ENCODE measurements around the gene TMEM270. TPM values are rescaled to one million over a fixed set of nuclear protein-coding genes. Genes with fewer than 3 reads are reported as not detected.
"Not testable (repeated sequence)": the region's sequence is repeated elsewhere in the genome, so short reads cannot be mapped to it uniquely, and the experiment has no call there.

The TMEM270 gene
- total RNA-seq, 2 donors from 2014 or later, result not detected

- H3K27ac Mint-ChIP-seq, result no peak overlapping the region
- peak overlapping the region; percentile 73 for H3K4me3 Mint-ChIP-seq
- no peaks in the 10 kb centered on the region for H3K36me3 Mint-ChIP-seq (ENCODE audit: low read depth)
- ATAC-seq (replicated peaks), result no peak
- H3K4me1 Mint-ChIP-seq, result no peaks in the 10 kb centered on the region
- no peaks in the 10 kb centered on the region for H3K27me3 Mint-ChIP-seq
- H3K9me3 Mint-ChIP-seq, result no peaks in the 10 kb centered on the region
Observed at GRCh38 chr7:73841689-73842066, 19.3 kb upstream of the TMEM270 start.

- H3K4me1 Mint-ChIP-seq, result no peaks in the 10 kb centered on the region
- no peaks in the 10 kb centered on the region for H3K27me3 Mint-ChIP-seq
- peak; percentile 100 for ATAC-seq (replicated peaks)
- no peaks in the 10 kb centered on the region for H3K9me3 Mint-ChIP-seq
- no peaks in the 10 kb centered on the region for H3K36me3 Mint-ChIP-seq (ENCODE audit: low read depth)
- peak within 1 kb of the TSS; percentile 73 for H3K4me3 Mint-ChIP-seq
- H3K27ac Mint-ChIP-seq, result peak within 1 kb of the TSS; percentile 50
Observed at GRCh38 chr7:73842067-73842976, 18.6 kb upstream of the TMEM270 start, which contains the start of gene METTL27. Gene METTL27 (minus strand): TSS chr7:73842516. CDS start chr7:73842140, 376 bp downstream.

- ATAC-seq (replicated peaks), result no peak
- no peaks in the 10 kb centered on the region for H3K36me3 Mint-ChIP-seq (ENCODE audit: low read depth)
- no peaks in the 10 kb centered on the region for H3K27me3 Mint-ChIP-seq
- no peaks in the 10 kb centered on the region for H3K9me3 Mint-ChIP-seq
- H3K4me1 Mint-ChIP-seq, result no peaks in the 10 kb centered on the region
- no peak overlapping the region for H3K4me3 Mint-ChIP-seq
- no peak overlapping the region for H3K27ac Mint-ChIP-seq
Observed at GRCh38 chr7:73844131-73844547, 16.8 kb upstream of the TMEM270 start.

- no peak for ATAC-seq (replicated peaks)
- Mint-ChIP-seq H3K36me3 (ENCODE audit: low read depth) (no peaks in the 10 kb centered on the region), H3K27me3 (no peaks in the 10 kb centered on the region)
Observed at GRCh38 chr7:73844848-73845460, 16.0 kb upstream of the TMEM270 start.

GRCh38 chr7:73845701-73846195 lies 15.2 kb upstream of the TMEM270 start:
- not testable (repeated sequence) for H3K4me1 Mint-ChIP-seq; ATAC-seq (replicated peaks); H3K27ac Mint-ChIP-seq; H3K4me3 Mint-ChIP-seq; H3K27me3 Mint-ChIP-seq; H3K9me3 Mint-ChIP-seq; H3K36me3 Mint-ChIP-seq (ENCODE audit: low read depth)

More at GRCh38 chr7:73844848-73845460, 16.0 kb upstream of the TMEM270 start:
- H3K9me3 Mint-ChIP-seq, result no peaks in the 10 kb centered on the region
- no peak overlapping the region for H3K27ac Mint-ChIP-seq
- no peaks in the 10 kb centered on the region for H3K4me1 Mint-ChIP-seq
- H3K4me3 Mint-ChIP-seq, result no peak overlapping the region

GRCh38 chr7:73847941-73848723 lies 12.8 kb upstream of the TMEM270 start:
- Mint-ChIP-seq H3K36me3 (ENCODE audit: low read depth) (no peaks in the 10 kb centered on the region), H3K27ac (no peak overlapping the region), H3K4me3 (no peak overlapping the region), H3K9me3 (no peaks in the 10 kb centered on the region), H3K4me1 (peaks cover 13% of the 10 kb centered on the region), H3K27me3 (no peaks in the 10 kb centered on the region)
- ATAC-seq (replicated peaks), result no peak

GRCh38 chr7:73850781-73851207 lies 10.2 kb upstream of the TMEM270 start:
- H3K4me1 Mint-ChIP-seq, result peaks cover 13% of the 10 kb centered on the region
- peak; percentile 28 for ATAC-seq (replicated peaks)
- peak overlapping the region; percentile 85 for H3K27ac Mint-ChIP-seq
- peaks cover 7% of the 10 kb centered on the region for H3K27me3 Mint-ChIP-seq
- peak overlapping the region; percentile 54 for H3K4me3 Mint-ChIP-seq
- H3K36me3 Mint-ChIP-seq (ENCODE audit: low read depth), result no peaks in the 10 kb centered on the region
- no peaks in the 10 kb centered on the region for H3K9me3 Mint-ChIP-seq

GRCh38 chr7:73851410-73852338 lies 9.3 kb upstream of the TMEM270 start:
- peak overlapping the region; percentile 54 for H3K4me3 Mint-ChIP-seq
- peaks cover 13% of the 10 kb centered on the region for H3K4me1 Mint-ChIP-seq
- peak; percentile 94 for ATAC-seq (replicated peaks)
- peak overlapping the region; percentile 85 for H3K27ac Mint-ChIP-seq
- H3K36me3 Mint-ChIP-seq (ENCODE audit: low read depth), result no peaks in the 10 kb centered on the region
- H3K27me3 Mint-ChIP-seq, result peaks cover 10% of the 10 kb centered on the region
- H3K9me3 Mint-ChIP-seq, result no peaks in the 10 kb centered on the region

GRCh38 chr7:73852500-73852899 lies 8.5 kb upstream of the TMEM270 start:
- no peak for ATAC-seq (replicated peaks)
- H3K4me3 Mint-ChIP-seq, result peak overlapping the region; percentile 54

GRCh38 chr7:73856941-73857340 lies 4.0 kb upstream of the TMEM270 start:
- H3K36me3 Mint-ChIP-seq (ENCODE audit: low read depth), result no peaks in the 10 kb centered on the region
- no peak overlapping the region for H3K4me3 Mint-ChIP-seq
- peaks cover 4% of the 10 kb centered on the region for H3K4me1 Mint-ChIP-seq
- H3K9me3 Mint-ChIP-seq, result no peaks in the 10 kb centered on the region
- ATAC-seq (replicated peaks), result no peak
- H3K27me3 Mint-ChIP-seq, result peaks cover 20% of the 10 kb centered on the region
- no peak overlapping the region for H3K27ac Mint-ChIP-seq

More at GRCh38 chr7:73852500-73852899, 8.5 kb upstream of the TMEM270 start:
- peaks cover 11% of the 10 kb centered on the region for H3K27me3 Mint-ChIP-seq
- H3K4me1 Mint-ChIP-seq, result peaks cover 13% of the 10 kb centered on the region
- no peaks in the 10 kb centered on the region for H3K9me3 Mint-ChIP-seq
- H3K36me3 Mint-ChIP-seq (ENCODE audit: low read depth), result no peaks in the 10 kb centered on the region
- H3K27ac Mint-ChIP-seq, result peak overlapping the region; percentile 85

GRCh38 chr7:73858807-73859206 lies 2.2 kb upstream of the TMEM270 start:
- Mint-ChIP-seq H3K36me3 (ENCODE audit: low read depth) (no peaks in the 10 kb centered on the region), H3K4me3 (no peak overlapping the region), H3K4me1 (no peaks in the 10 kb centered on the region), H3K27ac (no peak overlapping the region), H3K27me3 (peaks cover 16% of the 10 kb centered on the region), H3K9me3 (no peaks in the 10 kb centered on the region)
- no peak for ATAC-seq (replicated peaks)

- Mint-ChIP-seq H3K27ac (no peak overlapping the region), H3K9me3 (no peaks in the 10 kb centered on the region), H3K4me1 (no peaks in the 10 kb centered on the region), H3K4me3 (no peak overlapping the region), H3K36me3 (ENCODE audit: low read depth) (no peaks in the 10 kb centered on the region), H3K27me3 (peaks cover 12% of the 10 kb centered on the region)
- ATAC-seq (replicated peaks), result no peak
Observed at GRCh38 chr7:73861305-73861704, 346 bp downstream of the TMEM270 start.

GRCh38 chr7:73864981-73865711 lies 4.2 kb downstream of the TMEM270 start:
- H3K27ac Mint-ChIP-seq, result no peak overlapping the region
- ATAC-seq (replicated peaks), result no peak
- no peaks in the 10 kb centered on the region for H3K36me3 Mint-ChIP-seq (ENCODE audit: low read depth)
- H3K9me3 Mint-ChIP-seq, result no peaks in the 10 kb centered on the region
- peaks cover 3% of the 10 kb centered on the region for H3K27me3 Mint-ChIP-seq
- no peak overlapping the region for H3K4me3 Mint-ChIP-seq
- H3K4me1 Mint-ChIP-seq, result no peaks in the 10 kb centered on the region
